HUES48 (cell line): Measurements from ENCODE around the gene DCAF15.

ENCODE experiments used
- H3K27ac ChIP-seq: one replicate; pipeline ENCODE4 v1.7.0; 2013; ENCODE audit warnings: low read depth, low read length, inconsistent platforms
- H3K27me3 ChIP-seq: 2 replicates; pipeline ENCODE4 v1.6.1; 2013; ENCODE audit warnings: mild to moderate bottlenecking, low read length; ENCODE audit not compliant: control insufficient read depth, insufficient read depth
- H3K36me3 ChIP-seq: 2 replicates; pipeline ENCODE4 v1.6.1; 2013; ENCODE audit warnings: low read length; ENCODE audit not compliant: control insufficient read depth, insufficient read depth
- H3K4me1 ChIP-seq: 2 replicates; pipeline ENCODE4 v1.6.1; 2013; ENCODE audit warnings: mild to moderate bottlenecking, low read length; ENCODE audit not compliant: control insufficient read depth, insufficient read depth
- H3K4me3 ChIP-seq: 2 replicates; pipeline ENCODE4 v1.5.1; 2013; ENCODE audit warnings: mild to moderate bottlenecking, low read depth, low read length
- H3K9ac ChIP-seq: 2 replicates; pipeline ENCODE4 v1.6.1; 2013; ENCODE audit warnings: mild to moderate bottlenecking, low read depth, low read length, moderate library complexity
- H3K9me3 ChIP-seq: 2 replicates; pipeline ENCODE4 v1.6.1; 2013; ENCODE audit warnings: low read length; ENCODE audit not compliant: control insufficient read depth, insufficient read depth

The DCAF15 gene

GRCh38 chr19:13946414-13946813 is 5.9 kb upstream of the DCAF15 start:
- Histone ChIP-seq H3K27me3 (no peaks in the 10 kb centered on the region), H3K36me3 (no peaks in the 10 kb centered on the region), H3K9ac (no peak overlapping the region), H3K27ac (no peak overlapping the region), H3K4me3 (no peak overlapping the region), H3K9me3 (no peaks in the 10 kb centered on the region), H3K4me1 (no peaks in the 10 kb centered on the region)

- Histone ChIP-seq H3K9me3 (no peaks in the 10 kb centered on the region), H3K4me1 (peaks cover 4% of the 10 kb centered on the region; the same call in 1 of the 2 replicates), H3K36me3 (peaks cover 22% of the 10 kb centered on the region), H3K9ac (no peak overlapping the region), H3K4me3 (no peak overlapping the region), H3K27me3 (no peaks in the 10 kb centered on the region), H3K27ac (no peak overlapping the region)
Measured at GRCh38 chr19:13951043-13951442, 1.3 kb upstream of the DCAF15 start.

- peaks cover 4% of the 10 kb centered on the region; the same call in 1 of the 2 replicates for H3K4me1 ChIP-seq
- peak overlapping the region; percentile 55 for H3K4me3 ChIP-seq
- H3K27me3 ChIP-seq: no peaks in the 10 kb centered on the region
- no peak overlapping the region for H3K9ac ChIP-seq
- H3K27ac ChIP-seq: no peak overlapping the region
- H3K9me3 ChIP-seq: no peaks in the 10 kb centered on the region
- peaks cover 30% of the 10 kb centered on the region for H3K36me3 ChIP-seq
Measured at GRCh38 chr19:13951799-13952153, 533 bp upstream of the DCAF15 start.

GRCh38 chr19:13952931-13953531 is 722 bp downstream of the DCAF15 start:
- peak overlapping the region; percentile 77 for H3K4me3 ChIP-seq
- no peaks in the 10 kb centered on the region for H3K9me3 ChIP-seq
- H3K27ac ChIP-seq: peak overlapping the region; percentile 65
- peaks cover 4% of the 10 kb centered on the region; the same call in 1 of the 2 replicates for H3K4me1 ChIP-seq
- peaks cover 42% of the 10 kb centered on the region for H3K36me3 ChIP-seq
- no peaks in the 10 kb centered on the region for H3K27me3 ChIP-seq
- peak overlapping the region; percentile 10; the same call in 1 of the 2 replicates for H3K9ac ChIP-seq

- Histone ChIP-seq H3K9ac (no peak overlapping the region), H3K4me3 (no peak overlapping the region), H3K27ac (no peak overlapping the region), H3K4me1 (peaks cover 4% of the 10 kb centered on the region; the same call in 1 of the 2 replicates), H3K36me3 (peaks cover 52% of the 10 kb centered on the region), H3K9me3 (no peaks in the 10 kb centered on the region), H3K27me3 (no peaks in the 10 kb centered on the region)
Measured at GRCh38 chr19:13954185-13954584, 1.9 kb downstream of the DCAF15 start.

- no peaks in the 10 kb centered on the region for H3K27me3 ChIP-seq
- no peak overlapping the region for H3K9ac ChIP-seq
- H3K27ac ChIP-seq: no peak overlapping the region
- H3K4me3 ChIP-seq: no peak overlapping the region
- no peaks in the 10 kb centered on the region for H3K9me3 ChIP-seq
- H3K36me3 ChIP-seq: peaks cover 69% of the 10 kb centered on the region
- peaks cover 4% of the 10 kb centered on the region; the same call in 1 of the 2 replicates for H3K4me1 ChIP-seq
Measured at GRCh38 chr19:13955662-13956364, 3.5 kb downstream of the DCAF15 start.

- H3K9me3 ChIP-seq: no peaks in the 10 kb centered on the region
- no peak overlapping the region for H3K27ac ChIP-seq
- peaks cover 73% of the 10 kb centered on the region for H3K36me3 ChIP-seq
- no peak overlapping the region for H3K9ac ChIP-seq
- H3K4me3 ChIP-seq: no peak overlapping the region
- H3K4me1 ChIP-seq: peaks cover 4% of the 10 kb centered on the region; the same call in 1 of the 2 replicates
- H3K27me3 ChIP-seq: no peaks in the 10 kb centered on the region
Measured at GRCh38 chr19:13956365-13956744, 4.0 kb downstream of the DCAF15 start.

GRCh38 chr19:13957051-13957450 is 4.7 kb downstream of the DCAF15 start:
- Histone ChIP-seq H3K27me3 (no peaks in the 10 kb centered on the region), H3K9me3 (no peaks in the 10 kb centered on the region), H3K4me1 (peaks cover 4% of the 10 kb centered on the region; the same call in 1 of the 2 replicates), H3K4me3 (no peak overlapping the region), H3K27ac (no peak overlapping the region), H3K9ac (no peak overlapping the region), H3K36me3 (peaks cover 76% of the 10 kb centered on the region)

- Histone ChIP-seq H3K4me3 (no peak overlapping the region), H3K27me3 (no peaks in the 10 kb centered on the region; the same call in 1 of the 2 replicates), H3K9ac (no peak overlapping the region), H3K9me3 (no peaks in the 10 kb centered on the region), H3K27ac (no peak overlapping the region), H3K36me3 (peaks cover 76% of the 10 kb centered on the region), H3K4me1 (peaks cover 4% of the 10 kb centered on the region; the same call in 1 of the 2 replicates)
Measured at GRCh38 chr19:13958043-13958442, 5.7 kb downstream of the DCAF15 start.

GRCh38 chr19:13959141-13959961 is 7.0 kb downstream of the DCAF15 start:
- H3K36me3 ChIP-seq: peaks cover 70% of the 10 kb centered on the region
- H3K27ac ChIP-seq: no peak overlapping the region
- H3K27me3 ChIP-seq: peaks cover 3% of the 10 kb centered on the region; the same call in 1 of the 2 replicates
- no peaks in the 10 kb centered on the region for H3K9me3 ChIP-seq
- no peak overlapping the region for H3K9ac ChIP-seq
- H3K4me3 ChIP-seq: no peak overlapping the region
- H3K4me1 ChIP-seq: no peaks in the 10 kb centered on the region
